ENCODE measurements around the gene NEGR1. TPM values are rescaled to one million over a fixed set of nuclear protein-coding genes. Genes with fewer than 3 reads are reported as not detected.

Gene NEGR1
- polyA plus RNA-seq, 1 donor from 2014 or later = 47.4 TPM

- Histone ChIP-seq H3K79me2 (replicated peaks; ENCODE audit: insufficient read depth, low read length) (no peaks in the 10 kb centered on the region), H3K9me3 (ENCODE audit: low read length) (no peaks in the 10 kb centered on the region), H4K20me1 (ENCODE audit: insufficient read depth) (no peaks in the 10 kb centered on the region), H3K9ac (ENCODE audit: low read length) (no peak overlapping the region), H3K27ac (ENCODE audit: low read length) (no peak overlapping the region), H3K4me2 (ENCODE audit: low read length) (no peak overlapping the region), H3F3A (ENCODE audit: insufficient read depth, low read length, poor library complexity, severe bottlenecking) (no peaks in the 10 kb centered on the region), H3K36me3 (ENCODE audit: insufficient read depth, low read length) (no peaks in the 10 kb centered on the region), H2AFZ (ENCODE audit: low read depth, low read length) (no peak overlapping the region), H3K9me2 (ENCODE audit: insufficient read depth, low read length) (no peaks in the 10 kb centered on the region), H3K4me3 (ENCODE audit: low read length) (no peak overlapping the region), H3K27me3 (ENCODE audit: insufficient read depth, low read depth, low read length) (no peaks in the 10 kb centered on the region)
- TF ChIP-seq EZH2 (IDR thresholded peaks at IDR 0.05; ENCODE audit: borderline replicate concordance, insufficient read depth, low read length, poor library complexity, severe bottlenecking) (no peak), SMC3 (conservative IDR thresholded peaks at IDR 0.05; ENCODE audit: poor library complexity) (no peak), CTCF (IDR thresholded peaks at IDR 0.05; ENCODE audit: poor library complexity, severe bottlenecking) (no peak), REST (IDR thresholded peaks at IDR 0.05; ENCODE audit: borderline replicate concordance) (no peak), MXI1 (conservative IDR thresholded peaks at IDR 0.05; ENCODE audit: poor library complexity, severe bottlenecking) (no peak), POLR2AphosphoS5 (IDR thresholded peaks at IDR 0.05) (no peak), TAF1 (IDR thresholded peaks at IDR 0.05; ENCODE audit: low read depth) (no peak), RAD21 (conservative IDR thresholded peaks at IDR 0.05) (no peak)
These were observed 632.2 kb downstream of the NEGR1 start for GRCh38 chr1:71650119-71650518.

GRCh38 chr1:71649608-71650007 lies 632.7 kb downstream of the NEGR1 start:
- no peak overlapping the region for H2AFZ ChIP-seq (ENCODE audit: low read depth, low read length)
- no peak overlapping the region for H3K9ac ChIP-seq (ENCODE audit: low read length)
- H4K20me1 ChIP-seq (ENCODE audit: insufficient read depth) = no peaks in the 10 kb centered on the region
- no peaks in the 10 kb centered on the region for H3K9me3 ChIP-seq (ENCODE audit: low read length)
- H3K9me2 ChIP-seq (ENCODE audit: insufficient read depth, low read length) = no peaks in the 10 kb centered on the region
- no peak overlapping the region for H3K27ac ChIP-seq (ENCODE audit: low read length)
- H3F3A ChIP-seq (ENCODE audit: insufficient read depth, low read length, poor library complexity, severe bottlenecking) = no peaks in the 10 kb centered on the region
- no peaks in the 10 kb centered on the region for H3K27me3 ChIP-seq (ENCODE audit: insufficient read depth, low read depth, low read length)
- H3K4me3 ChIP-seq (ENCODE audit: low read length) = no peak overlapping the region
- no peaks in the 10 kb centered on the region for H3K79me2 ChIP-seq (replicated peaks; ENCODE audit: insufficient read depth, low read length)
- no peak overlapping the region for H3K4me2 ChIP-seq (ENCODE audit: low read length)
- no peak for TF ChIP-seq EZH2 (IDR thresholded peaks at IDR 0.05; ENCODE audit: borderline replicate concordance, insufficient read depth, low read length, poor library complexity, severe bottlenecking)
- no peak for TF ChIP-seq REST (IDR thresholded peaks at IDR 0.05; ENCODE audit: borderline replicate concordance)
- no peak for TF ChIP-seq RAD21 (conservative IDR thresholded peaks at IDR 0.05)
- TF ChIP-seq TAF1 (IDR thresholded peaks at IDR 0.05; ENCODE audit: low read depth) = no peak
- no peaks in the 10 kb centered on the region for H3K36me3 ChIP-seq (ENCODE audit: insufficient read depth, low read length)
